ENCODE measurements around the gene DEGS2. TPM values are rescaled to one million over a fixed set of nuclear protein-coding genes. Genes with fewer than 3 reads are reported as not detected.

DEGS2 gene
- total RNA-seq, 1 experiment from 2014 or later, result 1.6 TPM

DNA sequence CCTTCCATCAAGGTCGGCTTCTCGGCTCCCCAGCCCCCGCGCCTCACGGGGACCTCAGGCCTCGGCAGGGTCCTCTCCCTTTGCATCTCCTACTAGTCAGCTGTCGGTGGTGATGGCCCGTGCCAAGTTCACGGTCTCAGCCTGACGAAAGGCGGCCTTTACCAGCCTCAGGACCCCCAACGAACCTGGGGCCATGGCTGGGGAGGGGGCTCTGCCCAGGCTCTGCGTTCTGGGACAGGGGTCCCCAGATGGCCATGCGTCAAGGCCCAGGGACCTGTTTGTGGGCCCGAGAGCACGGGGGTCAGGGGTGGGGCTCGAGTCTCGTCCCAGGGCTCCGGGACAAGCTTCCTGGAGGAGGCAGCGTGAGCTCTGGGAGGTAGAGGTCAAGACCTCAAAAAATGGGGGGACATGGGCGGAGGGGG, 32.8 kb upstream of the DEGS2 start (continued):
- TF ChIP-seq, protein P1, sequence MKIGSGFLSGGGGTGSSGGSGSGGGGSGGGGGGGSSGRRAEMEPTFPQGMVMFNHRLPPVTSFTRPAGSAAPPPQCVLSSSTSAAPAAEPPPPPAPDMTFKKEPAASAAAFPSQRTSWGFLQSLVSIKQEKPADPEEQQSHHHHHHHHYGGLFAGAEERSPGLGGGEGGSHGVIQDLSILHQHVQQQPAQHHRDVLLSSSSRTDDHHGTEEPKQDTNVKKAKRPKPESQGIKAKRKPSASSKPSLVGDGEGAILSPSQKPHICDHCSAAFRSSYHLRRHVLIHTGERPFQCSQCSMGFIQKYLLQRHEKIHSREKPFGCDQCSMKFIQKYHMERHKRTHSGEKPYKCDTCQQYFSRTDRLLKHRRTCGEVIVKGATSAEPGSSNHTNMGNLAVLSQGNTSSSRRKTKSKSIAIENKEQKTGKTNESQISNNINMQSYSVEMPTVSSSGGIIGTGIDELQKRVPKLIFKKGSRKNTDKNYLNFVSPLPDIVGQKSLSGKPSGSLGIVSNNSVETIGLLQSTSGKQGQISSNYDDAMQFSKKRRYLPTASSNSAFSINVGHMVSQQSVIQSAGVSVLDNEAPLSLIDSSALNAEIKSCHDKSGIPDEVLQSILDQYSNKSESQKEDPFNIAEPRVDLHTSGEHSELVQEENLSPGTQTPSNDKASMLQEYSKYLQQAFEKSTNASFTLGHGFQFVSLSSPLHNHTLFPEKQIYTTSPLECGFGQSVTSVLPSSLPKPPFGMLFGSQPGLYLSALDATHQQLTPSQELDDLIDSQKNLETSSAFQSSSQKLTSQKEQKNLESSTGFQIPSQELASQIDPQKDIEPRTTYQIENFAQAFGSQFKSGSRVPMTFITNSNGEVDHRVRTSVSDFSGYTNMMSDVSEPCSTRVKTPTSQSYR (CRISPR knock-in tag; IDR thresholded peaks at IDR 0.05), result no peak
- TF ChIP-seq ZNF396 (CRISPR knock-in tag; IDR thresholded peaks at IDR 0.05; ENCODE audit: borderline replicate concordance) (no peak), ZNF121 (CRISPR knock-in tag; IDR thresholded peaks at IDR 0.05) (no peak), CBFB (CRISPR knock-in tag; IDR thresholded peaks at IDR 0.05; ENCODE audit: low read depth) (no peak), FOXJ3 (CRISPR knock-in tag; IDR thresholded peaks at IDR 0.05; ENCODE audit: borderline replicate concordance) (no peak)
- TF ChIP-seq, protein P2, sequence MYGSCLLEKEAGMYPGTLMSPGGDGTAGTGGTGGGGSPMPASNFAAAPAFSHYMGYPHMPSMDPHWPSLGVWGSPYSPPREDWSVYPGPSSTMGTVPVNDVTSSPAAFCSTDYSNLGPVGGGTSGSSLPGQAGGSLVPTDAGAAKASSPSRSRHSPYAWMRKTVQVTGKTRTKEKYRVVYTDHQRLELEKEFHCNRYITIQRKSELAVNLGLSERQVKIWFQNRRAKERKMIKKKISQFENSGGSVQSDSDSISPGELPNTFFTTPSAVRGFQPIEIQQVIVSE (CRISPR knock-in tag; IDR thresholded peaks at IDR 0.05; ENCODE audit: borderline replicate concordance), result no peak

DNA sequence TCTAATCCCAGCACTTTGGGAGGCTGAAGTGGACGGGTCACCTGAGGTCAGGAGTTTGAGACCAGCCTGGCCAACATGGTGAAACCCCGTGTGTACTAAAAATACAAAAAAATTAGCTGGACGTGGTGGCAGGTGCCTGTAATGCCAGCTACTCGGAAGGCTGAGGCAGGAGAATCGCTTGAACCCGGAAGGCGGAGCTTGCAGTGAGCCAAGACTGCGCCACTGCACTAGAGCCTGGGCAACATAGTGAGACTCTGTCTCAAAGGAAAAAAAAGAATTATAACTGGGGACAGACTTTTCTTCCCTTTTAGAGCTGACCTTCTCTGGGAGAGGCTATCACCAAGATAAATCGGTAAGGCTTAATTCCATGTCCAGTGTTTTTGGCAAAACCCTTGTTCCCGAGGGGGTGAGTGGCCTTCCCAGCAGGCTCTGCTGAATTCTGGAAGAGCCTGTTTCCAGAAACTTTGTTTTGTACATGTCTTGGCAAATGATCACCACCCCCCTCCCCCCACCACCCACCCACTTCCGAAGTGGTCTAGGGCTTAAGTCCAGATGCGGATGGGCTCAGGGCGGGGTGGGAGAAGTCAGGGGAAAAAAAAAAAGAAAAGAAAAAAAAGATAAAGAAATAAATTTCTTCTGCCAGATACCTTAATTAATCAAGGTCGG, 32.3 kb upstream of the DEGS2 start:
- no peak for ATAC-seq
- TF ChIP-seq JUN (CRISPR knock-in tag; IDR thresholded peaks at IDR 0.05) (no peak), ZNF671 (CRISPR knock-in tag; IDR thresholded peaks at IDR 0.05) (no peak), TP53 (CRISPR knock-in tag; IDR thresholded peaks at IDR 0.05) (no peak), CREM (CRISPR knock-in tag; IDR thresholded peaks at IDR 0.05) (no peak), ZNF423 (CRISPR knock-in tag; IDR thresholded peaks at IDR 0.05) (no peak), NR3C1 (CRISPR knock-in tag; conservative IDR thresholded peaks at IDR 0.05; ENCODE audit: low read depth) (no peak), HMGA2 (CRISPR knock-in tag; IDR thresholded peaks at IDR 0.05) (no peak), GRHL2 (CRISPR knock-in tag; IDR thresholded peaks at IDR 0.05; ENCODE audit: insufficient replicate concordance, severe bottlenecking) (no peak), ATF1 (CRISPR knock-in tag; IDR thresholded peaks at IDR 0.05) (no peak)
- TF ChIP-seq, protein P3, sequence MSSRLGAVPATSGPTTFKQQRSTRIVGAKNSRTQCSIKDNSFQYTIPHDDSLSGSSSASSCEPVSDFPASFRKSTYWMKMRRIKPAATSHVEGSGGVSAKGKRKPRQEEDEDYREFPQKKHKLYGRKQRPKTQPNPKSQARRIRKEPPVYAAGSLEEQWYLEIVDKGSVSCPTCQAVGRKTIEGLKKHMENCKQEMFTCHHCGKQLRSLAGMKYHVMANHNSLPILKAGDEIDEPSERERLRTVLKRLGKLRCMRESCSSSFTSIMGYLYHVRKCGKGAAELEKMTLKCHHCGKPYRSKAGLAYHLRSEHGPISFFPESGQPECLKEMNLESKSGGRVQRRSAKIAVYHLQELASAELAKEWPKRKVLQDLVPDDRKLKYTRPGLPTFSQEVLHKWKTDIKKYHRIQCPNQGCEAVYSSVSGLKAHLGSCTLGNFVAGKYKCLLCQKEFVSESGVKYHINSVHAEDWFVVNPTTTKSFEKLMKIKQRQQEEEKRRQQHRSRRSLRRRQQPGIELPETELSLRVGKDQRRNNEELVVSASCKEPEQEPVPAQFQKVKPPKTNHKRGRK (CRISPR knock-in tag; IDR thresholded peaks at IDR 0.05; ENCODE audit: borderline replicate concordance), result no peak
- TF ChIP-seq, protein P4, sequence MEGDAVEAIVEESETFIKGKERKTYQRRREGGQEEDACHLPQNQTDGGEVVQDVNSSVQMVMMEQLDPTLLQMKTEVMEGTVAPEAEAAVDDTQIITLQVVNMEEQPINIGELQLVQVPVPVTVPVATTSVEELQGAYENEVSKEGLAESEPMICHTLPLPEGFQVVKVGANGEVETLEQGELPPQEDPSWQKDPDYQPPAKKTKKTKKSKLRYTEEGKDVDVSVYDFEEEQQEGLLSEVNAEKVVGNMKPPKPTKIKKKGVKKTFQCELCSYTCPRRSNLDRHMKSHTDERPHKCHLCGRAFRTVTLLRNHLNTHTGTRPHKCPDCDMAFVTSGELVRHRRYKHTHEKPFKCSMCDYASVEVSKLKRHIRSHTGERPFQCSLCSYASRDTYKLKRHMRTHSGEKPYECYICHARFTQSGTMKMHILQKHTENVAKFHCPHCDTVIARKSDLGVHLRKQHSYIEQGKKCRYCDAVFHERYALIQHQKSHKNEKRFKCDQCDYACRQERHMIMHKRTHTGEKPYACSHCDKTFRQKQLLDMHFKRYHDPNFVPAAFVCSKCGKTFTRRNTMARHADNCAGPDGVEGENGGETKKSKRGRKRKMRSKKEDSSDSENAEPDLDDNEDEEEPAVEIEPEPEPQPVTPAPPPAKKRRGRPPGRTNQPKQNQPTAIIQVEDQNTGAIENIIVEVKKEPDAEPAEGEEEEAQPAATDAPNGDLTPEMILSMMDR (IDR thresholded peaks at IDR 0.05), result no peak
- TF ChIP-seq, protein P5, sequence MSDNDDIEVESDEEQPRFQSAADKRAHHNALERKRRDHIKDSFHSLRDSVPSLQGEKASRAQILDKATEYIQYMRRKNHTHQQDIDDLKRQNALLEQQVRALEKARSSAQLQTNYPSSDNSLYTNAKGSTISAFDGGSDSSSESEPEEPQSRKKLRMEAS (CRISPR knock-in tag; IDR thresholded peaks at IDR 0.05), result no peak
- TF ChIP-seq, protein P6, sequence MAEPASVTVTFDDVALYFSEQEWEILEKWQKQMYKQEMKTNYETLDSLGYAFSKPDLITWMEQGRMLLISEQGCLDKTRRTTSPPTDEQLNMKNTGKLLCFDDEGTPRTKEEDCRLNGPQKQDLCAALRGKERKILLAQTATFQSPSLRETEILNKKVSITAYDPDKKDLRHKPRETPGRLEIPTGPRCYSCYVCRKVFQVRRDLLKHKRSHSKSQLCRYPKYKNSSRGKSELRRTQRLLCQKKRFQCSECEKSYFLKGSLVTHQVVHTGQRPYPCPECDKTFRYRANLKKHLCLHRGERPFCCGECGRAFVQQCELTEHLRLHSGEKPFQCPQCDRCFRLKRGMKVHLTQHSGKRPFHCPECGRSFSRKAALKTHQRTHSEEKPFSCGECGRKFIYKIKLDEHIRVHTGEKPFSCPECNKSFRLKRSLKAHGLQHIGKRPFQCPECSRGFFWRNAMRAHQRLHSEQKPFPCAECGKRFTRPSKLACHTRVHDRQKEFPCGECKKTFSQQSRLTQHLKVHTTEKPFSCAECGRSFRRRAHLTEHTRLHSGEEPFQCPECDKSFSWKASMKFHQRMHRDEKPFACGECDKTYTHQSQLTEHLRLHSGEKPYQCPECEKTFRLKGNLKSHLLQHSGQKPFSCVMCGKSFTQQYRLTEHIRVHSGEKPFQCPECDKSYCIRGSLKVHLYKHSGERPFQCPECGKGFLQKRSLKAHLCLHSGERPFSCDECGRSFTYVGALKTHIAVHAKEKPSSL (CRISPR knock-in tag; conservative IDR thresholded peaks at IDR 0.05), result no peak
- Mint-ChIP-seq H3K9me3 (peaks cover 6% of the 10 kb centered on the region), H3K27me3 (ENCODE audit: low read depth) (peaks cover 3% of the 10 kb centered on the region; the same call in 1 of the 2 replicates), H3K4me3 (no peak overlapping the region), H3K27ac (no peak overlapping the region), H3K36me3 (peaks cover 5% of the 10 kb centered on the region), H3K4me1 (peaks cover 11% of the 10 kb centered on the region)
- DNase-seq (ENCODE audit: low spot score), result no peak
- CTCF ChIA-PET, result interaction anchor here (1.1 to 4.3 kb wide), 15 partner anchors 13 to 731 kb away, joined by 3 to 67 read pairs (median 9); partner anchors contain the start of gene DEGS2
- POLR2A ChIA-PET, result no interaction called here

Measured in WTC11 (cell line).